Hippocampal formation (tissue), 2 donors: ENCODE data around the gene TFCP2.
"Not testable (repeated sequence)": the region's sequence is repeated elsewhere in the genome, so short reads cannot be mapped to it uniquely, and the experiment has no call there.

Experiments used
- DNase-seq, 2 donors: peaks; one replicate each; lab custom pipeline; 2025; lab: John Stamatoyannopoulos, UW

The TFCP2 gene

GRCh38 chr12:51082561-51083125, 90.3 kb downstream of the TFCP2 start:
- peak in 1 of 2 donors; percentile 38 for DNase-seq

GRCh38 chr12:51081421-51081820, 91.5 kb downstream of the TFCP2 start:
- no peak for DNase-seq

GRCh38 chr12:51080136-51080535, 92.8 kb downstream of the TFCP2 start:
- no peak for DNase-seq

- not testable (repeated sequence) for DNase-seq
These were observed 94.1 kb downstream of the TFCP2 start for GRCh38 chr12:51078866-51079265.

- not testable (repeated sequence) for DNase-seq
These were observed 94.6 kb downstream of the TFCP2 start for GRCh38 chr12:51078346-51078745.

GRCh38 chr12:51077930-51078329, 95.0 kb downstream of the TFCP2 start:
- DNase-seq, result peak in 1 of 2 donors; percentile 44

GRCh38 chr12:51076236-51076930, 96.6 kb downstream of the TFCP2 start:
- no peak for DNase-seq

GRCh38 chr12:51075390-51075789, 97.5 kb downstream of the TFCP2 start:
- DNase-seq, result no peak

GRCh38 chr12:51071663-51072062, 101.3 kb downstream of the TFCP2 start:
- no peak for DNase-seq

GRCh38 chr12:51070004-51070403, 102.9 kb downstream of the TFCP2 start:
- no peak for DNase-seq

- no peak for DNase-seq
These were observed 105.2 kb downstream of the TFCP2 start for GRCh38 chr12:51067771-51068170.

GRCh38 chr12:51067229-51067628, 105.7 kb downstream of the TFCP2 start:
- no peak for DNase-seq

- DNase-seq, result no peak
These were observed 107.4 kb downstream of the TFCP2 start for GRCh38 chr12:51065530-51065929.

GRCh38 chr12:51062631-51063397, 110.1 kb downstream of the TFCP2 start:
- DNase-seq, result no peak

GRCh38 chr12:51059086-51059485, 113.8 kb downstream of the TFCP2 start:
- no peak for DNase-seq

GRCh38 chr12:51056242-51056641, 116.7 kb downstream of the TFCP2 start:
- no peak for DNase-seq

GRCh38 chr12:51055060-51055459, 117.9 kb downstream of the TFCP2 start:
- no peak for DNase-seq

GRCh38 chr12:51051787-51052186, 121.1 kb downstream of the TFCP2 start:
- no peak for DNase-seq

GRCh38 chr12:51049525-51049924, 123.4 kb downstream of the TFCP2 start:
- no peak for DNase-seq

GRCh38 chr12:51048661-51049251, 124.2 kb downstream of the TFCP2 start:
- DNase-seq, result no peak

GRCh38 chr12:51047655-51048540, 125.0 kb downstream of the TFCP2 start, which contains the start of gene LETMD1:
LETMD1 (plus strand) TSS chr12:51048327; CDS start chr12:51048357, 30 bp downstream.
- DNase-seq, result peak; percentile 95 to 97
